Right ventricle myocardium inferior (tissue), 1 donor: ENCODE data around the gene RUNX1. TPM values are rescaled to one million over a fixed set of nuclear protein-coding genes. Genes with fewer than 3 reads are reported as not detected.

Experiments
- ATAC-seq: fragments of 200-7000 bp; cut with Tn5 transposase; one replicate; pipeline ENCODE4 v1.9.1; 2020; ENCODE audit warnings: mild to moderate bottlenecking, moderate library complexity
- DNase-seq: peaks from one replicate; pipeline ENCODE4 v3.0.0; 2021; ENCODE audit errors: missing footprints
- intact Hi-C: fragments of 100-400 bp; cut with DNase I; formaldehyde crosslinking; loops from one replicate; pipeline ENCODE4 v1.11.0; 2022
- total RNA-seq: library from RNA; stranded (reverse); fragmentation: NEBNext Ultra II Directional; extraction: Animal tissue kit (Norgen Biotek cat#: 25700); gene quantifications from one replicate; pipeline ENCODE4 v1.2.1, GENCODE V29; 2021
- donor health status: DM: no; HTN: yes; CAD: no; lungs with severe emphysema.

RUNX1 gene
- total RNA-seq, 1 donor from 2014 or later = 1.8 TPM

DNA sequence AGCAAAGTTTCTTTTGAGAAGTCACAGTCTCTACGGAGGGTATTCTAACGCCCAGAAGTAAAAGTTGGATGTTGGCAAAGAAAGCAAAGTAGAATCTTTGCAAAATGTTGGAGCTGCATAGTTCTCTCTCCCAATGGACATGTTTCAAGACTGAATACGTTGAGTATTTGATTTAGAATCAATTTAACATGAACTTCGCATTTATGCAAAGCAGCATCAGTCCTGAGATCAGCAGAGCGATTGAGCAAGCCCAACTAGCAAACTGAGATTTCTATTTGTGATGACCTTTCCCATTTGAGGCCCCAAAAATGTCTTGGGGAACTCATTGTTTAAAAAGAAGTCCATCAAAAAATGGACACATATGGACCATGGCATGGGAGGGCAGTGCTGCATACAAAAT, 8.0 kb downstream of the RUNX1 start:
- DNase-seq (no peak), ATAC-seq (no peak)
- intact Hi-C loops = no loop called here

DNA sequence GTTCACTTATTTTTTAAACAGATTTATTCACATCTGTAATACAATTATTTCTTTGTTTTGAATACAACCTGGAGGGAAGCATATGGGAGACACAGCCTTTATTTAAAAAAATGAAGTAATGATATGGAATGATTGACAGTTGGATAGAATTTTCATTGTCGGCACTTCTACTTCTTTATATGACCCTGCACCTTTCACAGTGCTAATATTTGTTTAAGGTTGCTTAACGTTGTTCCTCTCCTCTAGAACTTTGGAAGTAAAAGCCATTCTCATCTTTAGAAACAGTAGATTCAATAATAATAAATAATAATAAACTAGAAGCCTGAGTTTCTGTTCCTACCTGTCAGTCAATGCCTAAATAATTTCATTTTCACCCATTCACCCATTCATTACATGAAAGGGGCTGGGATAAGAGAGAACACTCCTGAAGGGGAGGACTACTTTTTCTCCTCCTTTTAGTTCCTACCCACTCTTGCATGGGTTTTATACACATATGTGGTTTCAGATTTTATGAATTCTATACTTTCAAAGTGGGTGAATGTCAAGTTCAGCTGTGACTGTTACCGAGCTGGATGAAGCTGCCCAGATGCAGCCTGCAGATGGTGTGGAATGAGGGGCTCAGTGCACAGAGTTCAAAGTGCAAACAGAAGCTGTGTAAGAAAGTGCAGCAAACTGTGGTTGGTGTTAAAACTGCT, 9.4 kb downstream of the RUNX1 start:
- intact Hi-C loops = no loop called here
- ATAC-seq = no peak
- no peak for DNase-seq

DNA sequence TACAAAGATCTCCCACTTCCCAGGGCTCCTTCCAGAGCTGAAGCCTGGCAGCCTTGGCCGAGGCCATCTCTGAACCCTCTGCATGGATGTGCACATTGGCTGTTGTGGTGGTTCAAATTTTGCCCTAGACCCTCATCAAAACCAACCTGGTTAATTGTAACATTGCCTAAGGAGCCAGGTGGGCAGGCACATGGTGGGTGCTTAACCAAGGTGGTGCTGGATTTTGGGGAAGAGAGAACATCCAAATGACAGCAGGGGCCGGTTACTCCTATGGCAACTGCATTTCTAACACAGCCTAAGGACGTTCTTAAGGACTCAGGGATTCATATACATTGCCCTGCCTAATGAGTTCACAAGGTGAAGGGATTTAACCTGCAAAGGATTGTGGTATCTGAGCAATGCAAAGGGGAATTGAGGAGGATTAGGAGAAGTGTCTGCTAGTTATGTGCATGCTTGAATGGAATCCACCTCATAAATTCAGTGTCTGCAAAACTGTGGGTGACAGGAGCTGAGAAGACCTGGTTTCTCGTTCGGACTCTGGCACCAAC, 10.3 kb downstream of the RUNX1 start:
- DNase-seq = no peak
- ATAC-seq = no peak
- intact Hi-C loops = no loop called here

DNA sequence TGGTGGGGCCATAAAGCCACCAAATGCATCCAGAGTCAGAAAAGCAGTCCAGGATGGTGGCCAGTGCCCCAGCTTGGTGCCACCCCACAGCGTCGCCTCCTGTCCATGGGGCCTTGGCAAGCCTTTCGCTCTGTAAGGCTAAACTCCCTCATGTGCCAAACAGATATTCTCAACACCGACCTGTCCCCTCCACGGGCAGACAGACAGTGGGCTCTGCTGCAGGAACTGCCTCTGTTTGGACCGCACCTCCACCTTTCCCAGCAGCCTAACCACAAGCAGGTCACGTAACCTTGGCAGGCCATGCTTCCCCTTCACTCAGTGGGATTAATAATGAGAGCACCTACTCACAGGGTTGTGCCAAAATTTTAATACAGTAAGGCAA, 11.7 kb downstream of the RUNX1 start:
- ATAC-seq (no peak), DNase-seq (no peak)
- intact Hi-C loops = no loop called here

DNA sequence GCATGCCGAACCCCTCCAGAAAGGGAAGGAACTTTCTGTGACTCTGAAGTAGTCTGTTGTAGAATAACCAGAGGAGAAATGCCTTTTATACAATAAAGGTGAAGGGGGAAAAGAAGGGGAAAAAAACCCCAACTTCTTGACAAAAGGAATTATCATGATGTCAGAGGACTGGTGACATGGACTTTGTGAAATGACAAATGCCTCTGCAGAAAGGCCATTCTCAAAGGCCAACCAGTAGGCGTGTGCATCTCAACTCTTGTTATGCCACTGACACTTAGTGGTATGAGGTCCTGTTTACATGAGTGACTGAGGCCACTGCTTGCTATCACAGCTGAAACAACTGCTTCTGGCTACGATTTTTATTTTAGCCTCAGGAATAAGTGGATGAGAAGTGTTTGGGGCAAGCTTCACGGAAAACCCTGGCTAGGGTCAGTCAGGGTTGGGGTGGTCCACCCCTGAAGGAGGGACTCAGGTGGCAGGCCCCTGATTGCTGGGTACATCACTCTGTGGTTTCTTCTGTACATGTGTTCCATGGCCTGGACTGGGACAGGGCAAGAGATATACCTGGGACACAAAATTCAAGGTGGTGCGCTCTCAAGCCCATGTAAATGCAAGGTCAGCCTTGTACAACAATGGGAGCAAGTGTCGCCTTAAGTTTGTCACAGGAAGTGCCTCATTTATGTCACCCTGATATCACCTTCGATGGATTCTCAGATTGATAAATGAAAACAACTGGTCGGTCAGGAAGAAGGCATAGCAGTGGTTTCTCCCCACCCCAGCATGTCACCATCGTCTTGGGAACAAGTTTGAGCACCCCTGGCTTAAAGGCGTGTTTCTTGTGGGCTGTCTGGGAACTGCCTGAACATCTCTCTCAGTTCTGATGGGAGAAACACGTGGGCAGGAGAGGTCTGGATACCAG, 12.4 kb downstream of the RUNX1 start:
- no peak for ATAC-seq
- intact Hi-C loops = no loop called here
- no peak for DNase-seq

DNA sequence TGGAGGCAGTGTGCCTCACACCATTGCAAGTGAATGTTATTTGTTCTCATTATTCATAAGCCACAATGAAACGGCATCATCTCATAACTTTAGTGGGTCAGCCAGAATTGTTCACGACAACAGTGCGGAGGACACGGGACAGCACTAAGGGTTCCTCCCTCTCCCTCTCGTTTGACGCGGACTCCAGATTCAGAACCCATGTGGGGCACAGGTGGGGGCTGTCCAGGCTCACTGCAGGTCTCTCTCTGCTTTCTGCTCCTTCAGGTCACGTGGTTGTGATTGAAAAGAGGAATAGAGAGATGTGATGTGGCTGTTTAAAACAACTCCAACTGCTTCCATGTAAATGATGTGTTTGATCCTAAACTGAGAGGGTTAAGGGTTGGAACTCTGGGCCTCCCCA, 13.5 kb downstream of the RUNX1 start:
- ATAC-seq = no peak
- no peak for DNase-seq
- intact Hi-C loops = no loop called here

DNA sequence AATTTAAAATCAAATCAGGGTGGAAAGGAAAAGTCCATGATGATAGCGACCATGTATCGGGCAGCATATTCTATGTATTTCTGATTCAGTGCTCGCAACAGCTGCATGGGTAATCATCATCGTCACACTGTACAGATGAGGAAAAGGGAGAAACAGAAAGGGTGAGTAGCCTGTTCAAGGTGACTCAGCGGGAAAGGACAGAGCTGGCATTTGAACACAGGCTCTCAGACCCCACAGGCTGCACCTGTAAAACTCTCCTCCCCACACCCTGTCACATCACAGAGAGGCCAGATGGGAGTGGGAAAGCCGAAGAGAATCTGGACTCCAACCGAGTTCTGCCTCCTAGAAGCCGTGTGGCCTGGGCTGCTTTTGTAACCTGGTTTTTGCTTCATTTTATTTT, 14.0 kb downstream of the RUNX1 start:
- intact Hi-C loops = no loop called here
- no peak for ATAC-seq
- no peak for DNase-seq

DNA sequence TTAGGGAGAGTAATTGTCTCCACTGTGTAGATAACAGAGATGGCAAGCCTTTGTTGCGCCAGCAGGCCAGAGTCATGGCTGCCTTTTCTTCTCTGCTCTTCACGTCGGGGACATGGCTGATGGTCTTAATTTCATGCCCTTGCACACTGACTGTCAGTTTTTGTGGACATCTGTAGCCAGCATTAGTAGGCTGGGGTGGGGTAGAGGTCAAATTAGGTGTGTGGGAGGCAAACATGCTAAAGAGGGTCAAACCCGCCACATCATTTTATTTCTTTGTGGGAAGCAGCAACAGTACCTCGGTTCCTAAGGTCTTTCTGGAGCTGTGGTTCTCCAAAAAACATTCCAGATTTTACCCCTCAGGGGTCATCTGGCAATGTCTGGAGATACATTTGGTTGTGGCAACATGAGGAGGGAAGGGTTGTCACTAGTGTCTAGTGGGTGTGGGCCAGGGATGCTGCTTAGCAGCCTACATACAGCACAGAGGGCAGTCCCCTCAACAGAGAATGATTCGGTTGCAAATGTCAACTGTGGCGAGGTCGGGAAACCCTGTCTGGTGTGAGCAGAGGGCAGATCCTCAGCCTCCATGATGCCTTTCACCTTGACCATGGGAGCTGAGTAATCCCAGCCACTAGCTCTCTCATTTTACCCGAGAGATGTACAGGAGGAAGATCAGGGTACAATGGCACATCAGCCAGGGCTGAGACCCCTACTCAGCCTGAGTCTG, 14.7 kb downstream of the RUNX1 start:
- intact Hi-C loops = no loop called here

DNA sequence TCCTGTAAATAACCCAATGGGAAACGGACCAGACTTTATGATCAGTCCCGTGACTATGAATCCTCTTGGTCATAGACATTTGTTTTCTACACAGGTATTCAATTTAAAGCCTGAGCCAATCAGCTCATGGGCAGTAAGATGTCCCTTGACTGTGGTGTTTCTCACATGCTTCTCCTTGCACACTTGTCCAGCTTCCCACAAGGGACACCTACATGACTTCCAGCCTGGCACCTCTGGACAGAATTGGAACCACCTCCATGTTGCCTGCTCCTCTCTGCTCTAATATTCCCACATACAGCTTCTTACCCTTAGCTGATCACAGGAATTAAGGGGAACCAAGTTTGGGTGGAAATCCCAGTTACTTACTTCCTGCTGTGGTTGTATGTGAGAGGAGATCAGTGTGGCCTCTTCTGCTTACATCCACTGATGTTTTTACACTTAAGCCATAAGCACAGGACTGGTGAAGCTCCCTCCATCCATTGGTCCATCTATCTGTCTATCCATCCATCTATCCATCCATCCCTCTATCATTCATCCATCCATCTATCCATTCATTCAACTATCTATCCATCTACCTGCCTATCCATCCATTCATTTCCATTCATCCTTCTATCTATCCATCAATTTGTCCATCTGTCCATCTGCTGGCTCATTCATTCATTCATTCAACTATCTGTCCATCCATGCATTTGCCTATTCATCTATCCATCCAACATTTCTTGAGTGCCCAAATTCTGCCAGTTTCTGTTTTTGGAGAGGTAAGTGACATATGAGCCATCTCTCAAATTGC, 16.4 kb downstream of the RUNX1 start:
- DNase-seq (no peak), ATAC-seq (no peak)
- intact Hi-C loops = no loop called here

More for the DNA sequence above, 14.7 kb downstream of the RUNX1 start:
- DNase-seq (no peak), ATAC-seq (no peak)

DNA sequence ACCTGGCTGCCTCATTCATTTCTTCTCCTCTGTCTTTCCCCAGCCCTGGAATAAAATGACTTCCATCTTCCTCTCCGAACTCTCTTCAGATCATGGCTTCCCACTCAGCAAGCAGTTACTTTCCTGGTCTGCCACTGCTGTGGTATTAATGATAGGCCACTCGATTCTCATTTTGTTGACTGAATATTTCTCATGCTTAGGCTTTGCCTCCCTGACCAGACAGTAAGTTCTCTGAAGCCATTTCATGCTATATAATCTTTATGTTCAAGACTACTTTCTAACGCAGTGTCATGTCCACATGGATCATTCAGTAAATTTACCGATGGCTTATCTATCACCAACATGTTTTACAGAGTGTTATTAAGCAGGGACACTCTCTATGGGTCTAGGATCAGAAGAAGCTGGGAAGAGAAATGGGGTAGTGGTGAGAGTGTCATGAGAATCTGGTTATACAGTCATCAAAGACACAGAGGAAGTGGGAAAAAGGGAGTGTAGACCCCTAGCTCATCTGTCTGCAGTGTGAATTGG, 20.6 kb downstream of the RUNX1 start:
- intact Hi-C loops = no loop called here
- DNase-seq (no peak), ATAC-seq (no peak)

DNA sequence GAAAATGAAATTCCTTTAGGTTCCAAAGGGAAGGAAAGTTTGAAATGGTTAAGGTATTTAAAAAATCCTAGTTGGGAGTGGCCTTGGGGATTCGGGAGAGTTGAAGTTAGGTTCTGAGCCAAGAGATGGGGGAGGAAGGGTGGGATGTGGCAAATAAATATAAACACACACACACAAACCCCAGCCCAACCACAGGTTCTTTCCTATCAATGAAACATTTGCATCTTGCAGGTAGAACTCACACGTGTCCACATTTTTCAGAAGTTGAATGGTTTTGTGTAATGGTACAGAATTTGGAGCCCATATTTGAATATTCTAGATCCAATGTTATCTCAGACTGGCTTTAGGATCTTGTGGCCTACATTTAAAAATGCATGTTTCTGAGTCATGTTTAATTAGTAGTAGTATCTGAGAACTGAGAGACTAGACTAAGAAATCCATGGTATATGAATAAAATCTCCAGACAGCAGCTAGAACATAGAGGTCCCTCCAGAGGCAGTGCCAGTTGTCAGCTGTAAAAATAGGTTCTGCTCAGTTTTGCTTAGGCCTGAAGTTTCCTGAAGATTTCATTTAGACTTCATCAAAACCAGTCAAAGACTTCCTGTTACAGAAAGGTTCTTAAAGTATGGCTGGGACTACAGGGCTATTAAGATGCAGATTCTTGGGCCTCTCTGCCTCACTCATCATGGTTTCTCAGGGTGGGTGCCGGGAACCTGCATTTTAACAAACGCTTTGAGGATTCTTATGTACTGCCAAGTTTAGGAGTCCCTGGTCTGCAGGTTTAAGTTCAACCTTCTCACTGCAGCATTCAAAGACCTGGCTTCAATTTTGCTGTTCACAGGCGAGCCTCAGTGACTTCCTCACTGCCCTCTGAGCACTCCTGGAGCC, 21.3 kb downstream of the RUNX1 start:
- ATAC-seq = no peak
- intact Hi-C loops = no loop called here

DNA sequence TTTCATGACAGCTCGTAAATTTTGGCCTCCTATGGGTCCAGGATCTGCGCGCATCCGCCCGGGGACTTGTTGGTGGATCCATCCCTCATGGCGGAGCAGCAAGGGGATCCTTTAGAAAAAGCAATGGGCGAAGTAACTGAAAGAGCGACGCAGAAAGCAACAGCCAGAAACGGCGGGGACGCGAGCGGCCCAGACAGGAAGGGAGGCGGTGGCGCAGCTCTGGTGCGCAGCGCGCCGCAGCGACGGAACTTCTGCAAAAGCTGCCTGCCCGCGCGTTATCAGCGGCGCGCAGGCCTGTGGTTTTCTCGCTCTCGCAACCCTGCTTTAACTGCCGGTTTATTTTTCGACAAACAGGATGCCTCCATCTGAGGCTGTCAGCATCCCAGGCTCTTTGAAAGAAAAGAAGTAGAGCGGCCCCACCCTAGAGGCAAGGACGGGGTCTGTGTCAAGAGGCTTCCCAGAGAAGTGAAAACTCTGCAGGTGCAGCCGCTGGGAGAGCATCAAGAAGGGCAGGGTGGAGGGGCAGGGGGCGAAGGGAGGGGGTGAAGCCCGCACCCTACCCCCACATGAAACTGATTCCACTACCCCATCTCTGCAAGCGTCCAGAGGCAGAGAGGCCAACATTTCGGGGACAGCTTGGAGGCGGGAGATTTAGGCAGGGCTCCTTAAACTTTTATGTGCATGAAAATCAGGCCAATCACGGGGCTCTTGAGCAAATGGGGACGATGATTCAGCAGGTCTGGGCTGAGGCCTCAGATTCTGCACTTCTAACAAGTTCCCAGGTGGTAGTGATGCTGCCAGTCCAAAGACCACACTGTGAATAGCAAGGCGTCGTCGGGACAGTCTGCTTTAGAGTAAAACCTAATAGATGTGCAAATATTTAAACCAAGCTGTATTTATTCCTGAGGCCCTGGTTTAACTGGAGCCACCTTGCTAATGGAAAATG, 22.2 kb downstream of the RUNX1 start:
- DNase-seq = peak; percentile 95
- ATAC-seq = peak; percentile 80
- intact Hi-C loops = no loop called here

More for the DNA sequence above, 21.3 kb downstream of the RUNX1 start:
- DNase-seq = no peak

DNA sequence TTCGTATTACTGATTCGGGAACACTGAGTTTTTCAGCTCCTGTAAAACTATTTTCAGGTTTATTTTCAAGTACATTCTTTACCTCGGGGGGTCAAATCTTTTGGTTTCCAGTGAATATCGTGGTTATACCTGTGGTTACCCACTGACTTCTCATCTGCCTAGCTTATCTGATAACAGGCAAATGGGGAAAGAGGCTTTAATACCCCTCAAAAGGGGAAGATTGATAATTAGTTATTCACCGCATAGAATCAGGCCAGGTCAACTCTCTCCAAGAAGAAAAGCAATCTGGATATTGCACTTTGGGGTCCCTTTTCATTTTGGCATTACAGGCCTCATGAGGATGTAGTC, 23.0 kb downstream of the RUNX1 start:
- intact Hi-C loops = no loop called here
- no peak for ATAC-seq
- DNase-seq = no peak

DNA sequence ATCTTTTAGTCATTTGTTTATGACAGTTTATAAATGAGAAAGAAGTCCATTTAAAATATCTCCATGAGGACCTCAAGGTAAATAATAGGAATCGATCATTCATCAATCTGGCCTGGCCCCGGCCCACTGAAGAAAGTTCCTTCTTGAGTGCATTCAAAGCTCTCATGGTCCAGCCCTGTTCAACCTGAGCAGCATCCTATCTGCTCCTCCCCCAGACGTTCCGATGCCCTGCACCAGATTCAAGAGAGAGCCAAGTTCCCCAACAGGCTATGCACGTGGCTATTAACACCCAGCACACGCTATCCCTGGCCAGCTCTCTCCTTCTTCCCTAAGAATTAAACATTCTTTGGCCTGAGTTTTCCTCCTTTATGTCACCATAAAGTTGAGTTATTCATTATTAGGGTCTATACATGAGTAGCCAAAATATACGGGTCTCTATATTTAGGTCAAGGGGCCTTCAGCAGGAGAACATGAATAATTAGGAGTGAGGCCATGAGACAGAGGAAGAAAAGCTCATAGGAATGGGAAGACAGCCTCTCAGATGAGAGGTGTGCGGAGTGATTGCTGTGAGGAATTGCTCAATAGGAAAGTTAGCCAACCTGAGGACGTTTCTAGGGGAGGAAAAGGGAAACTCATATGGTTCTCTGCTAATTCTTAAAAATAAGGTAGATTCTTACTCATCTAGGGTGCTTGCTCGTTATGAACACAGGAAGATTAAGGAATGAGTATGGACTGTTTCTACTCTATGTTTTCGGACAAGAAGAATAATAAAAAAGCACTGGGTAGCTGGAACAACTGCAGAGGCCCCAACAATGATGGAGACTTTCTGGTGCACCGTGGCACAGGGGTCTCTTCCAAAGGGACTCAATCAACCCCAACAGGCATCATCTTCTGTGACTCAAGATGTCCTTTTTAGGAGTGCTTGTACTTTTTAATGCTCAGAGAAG, 23.6 kb downstream of the RUNX1 start:
- no peak for DNase-seq
- ATAC-seq = no peak
- intact Hi-C loops = no loop called here

DNA sequence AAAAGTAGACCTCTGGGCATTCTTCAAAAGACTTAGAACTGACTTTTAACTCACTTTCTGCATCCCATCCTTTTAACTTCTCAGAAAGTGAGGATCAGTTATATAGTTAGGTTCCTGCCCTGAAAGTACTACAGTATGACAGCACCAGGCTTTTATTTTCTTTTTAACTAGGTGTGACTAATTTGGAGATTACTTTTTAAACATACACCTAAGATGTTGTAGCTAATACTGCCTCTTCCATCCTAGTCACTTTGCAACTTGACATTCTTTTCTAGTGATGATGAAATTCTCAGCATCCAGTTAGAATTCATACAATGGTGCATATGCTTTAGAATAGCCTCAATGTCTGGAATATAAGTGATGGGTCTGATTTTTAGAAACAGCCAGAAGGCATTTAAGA, 24.6 kb downstream of the RUNX1 start:
- intact Hi-C loops = no loop called here
- DNase-seq = no peak
- ATAC-seq = no peak

DNA sequence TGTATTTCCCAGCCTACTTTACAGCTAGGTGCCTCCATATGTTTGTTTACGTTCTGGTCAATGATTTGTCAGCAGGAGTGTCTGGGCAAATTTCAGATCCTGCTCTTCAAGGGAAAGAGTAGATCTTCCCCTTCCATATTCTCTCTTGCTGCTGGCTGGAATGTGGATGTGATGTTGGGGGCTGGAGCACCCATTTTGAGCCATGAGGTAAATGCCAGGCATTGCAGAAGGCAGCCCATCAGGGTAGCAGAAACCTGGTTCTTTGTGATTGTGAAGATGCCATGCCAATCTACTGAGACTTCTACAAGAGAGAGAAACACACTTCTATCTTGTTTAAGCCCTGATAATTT, 25.1 kb downstream of the RUNX1 start:
- ATAC-seq (no peak), DNase-seq (no peak)
- intact Hi-C loops = no loop called here
